ENCODE data around the gene ATP1B3.

Gene ATP1B3

DNA sequence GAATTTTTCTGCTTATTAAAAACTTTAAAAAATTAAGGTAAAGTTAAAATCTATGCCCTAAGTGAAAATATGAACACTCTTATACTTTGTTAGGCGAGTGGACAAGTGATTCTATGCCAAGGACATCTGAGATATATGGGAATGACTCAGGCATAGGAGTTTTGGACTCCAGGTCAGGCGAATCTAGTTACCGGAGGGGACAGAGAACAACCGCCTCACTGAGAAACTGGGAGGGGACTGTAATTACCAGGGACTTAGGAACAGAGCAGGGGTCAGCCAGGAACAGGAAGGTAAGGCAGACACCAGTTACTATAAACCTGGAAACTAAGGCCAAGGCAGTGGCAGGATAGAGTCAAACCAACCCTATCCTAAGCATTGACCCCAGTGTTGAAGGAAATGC, 16.8 kb upstream of the ATP1B3 start:
- TF ChIP-seq, protein P1, sequence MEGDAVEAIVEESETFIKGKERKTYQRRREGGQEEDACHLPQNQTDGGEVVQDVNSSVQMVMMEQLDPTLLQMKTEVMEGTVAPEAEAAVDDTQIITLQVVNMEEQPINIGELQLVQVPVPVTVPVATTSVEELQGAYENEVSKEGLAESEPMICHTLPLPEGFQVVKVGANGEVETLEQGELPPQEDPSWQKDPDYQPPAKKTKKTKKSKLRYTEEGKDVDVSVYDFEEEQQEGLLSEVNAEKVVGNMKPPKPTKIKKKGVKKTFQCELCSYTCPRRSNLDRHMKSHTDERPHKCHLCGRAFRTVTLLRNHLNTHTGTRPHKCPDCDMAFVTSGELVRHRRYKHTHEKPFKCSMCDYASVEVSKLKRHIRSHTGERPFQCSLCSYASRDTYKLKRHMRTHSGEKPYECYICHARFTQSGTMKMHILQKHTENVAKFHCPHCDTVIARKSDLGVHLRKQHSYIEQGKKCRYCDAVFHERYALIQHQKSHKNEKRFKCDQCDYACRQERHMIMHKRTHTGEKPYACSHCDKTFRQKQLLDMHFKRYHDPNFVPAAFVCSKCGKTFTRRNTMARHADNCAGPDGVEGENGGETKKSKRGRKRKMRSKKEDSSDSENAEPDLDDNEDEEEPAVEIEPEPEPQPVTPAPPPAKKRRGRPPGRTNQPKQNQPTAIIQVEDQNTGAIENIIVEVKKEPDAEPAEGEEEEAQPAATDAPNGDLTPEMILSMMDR (conservative IDR thresholded peaks at IDR 0.05; ENCODE audit: low read depth), result no peak
- ChIA-PET CTCF (interaction anchor here (0.6 kb wide), 1 partner anchor 121 kb away, joined by 3 read pairs; the partner anchor contains the start of gene RNF7), POLR2A (ENCODE audit: low non-redundant PET) (no interaction called here)
- DNase-seq (ENCODE audit: low spot score), result no peak
- H3K27ac ChIP-seq, result no peak overlapping the region

DNA sequence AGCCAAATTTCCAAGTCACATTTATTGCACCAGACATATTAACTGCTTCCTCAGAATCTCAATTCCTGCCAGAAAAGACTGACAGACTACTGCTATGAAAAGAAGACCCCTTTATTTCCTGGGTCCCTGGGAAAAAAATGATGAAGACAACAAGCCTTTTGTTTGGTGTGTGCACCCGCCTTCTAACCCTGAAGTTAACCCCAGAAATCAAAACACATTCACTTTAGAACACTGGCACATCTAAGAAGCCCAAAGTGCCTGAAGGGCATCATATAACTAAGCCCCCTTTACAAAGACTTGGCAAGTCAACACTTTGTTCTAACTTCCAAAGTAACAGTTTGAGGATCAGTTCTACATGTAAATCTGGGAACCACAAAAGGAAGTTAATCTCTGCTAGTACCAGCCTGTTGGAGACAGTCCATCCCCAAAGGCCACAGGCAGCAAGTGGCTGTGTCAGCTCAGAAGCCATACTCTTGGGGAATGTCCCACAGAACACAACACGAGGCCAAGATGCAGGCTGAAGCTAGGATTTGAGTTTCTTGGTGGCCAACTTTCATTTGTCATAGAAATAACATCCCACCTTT, 16.3 kb upstream of the ATP1B3 start:
- TF ChIP-seq, protein P1 (conservative IDR thresholded peaks at IDR 0.05; ENCODE audit: low read depth), result no peak
- ChIA-PET CTCF (interaction anchor here (0.6 kb wide), 1 partner anchor 122 kb away, joined by 3 read pairs; the partner anchor contains the start of gene RNF7), POLR2A (ENCODE audit: low non-redundant PET) (no interaction called here)
- H3K27ac ChIP-seq, result no peak overlapping the region
- DNase-seq (ENCODE audit: low spot score), result no peak

DNA sequence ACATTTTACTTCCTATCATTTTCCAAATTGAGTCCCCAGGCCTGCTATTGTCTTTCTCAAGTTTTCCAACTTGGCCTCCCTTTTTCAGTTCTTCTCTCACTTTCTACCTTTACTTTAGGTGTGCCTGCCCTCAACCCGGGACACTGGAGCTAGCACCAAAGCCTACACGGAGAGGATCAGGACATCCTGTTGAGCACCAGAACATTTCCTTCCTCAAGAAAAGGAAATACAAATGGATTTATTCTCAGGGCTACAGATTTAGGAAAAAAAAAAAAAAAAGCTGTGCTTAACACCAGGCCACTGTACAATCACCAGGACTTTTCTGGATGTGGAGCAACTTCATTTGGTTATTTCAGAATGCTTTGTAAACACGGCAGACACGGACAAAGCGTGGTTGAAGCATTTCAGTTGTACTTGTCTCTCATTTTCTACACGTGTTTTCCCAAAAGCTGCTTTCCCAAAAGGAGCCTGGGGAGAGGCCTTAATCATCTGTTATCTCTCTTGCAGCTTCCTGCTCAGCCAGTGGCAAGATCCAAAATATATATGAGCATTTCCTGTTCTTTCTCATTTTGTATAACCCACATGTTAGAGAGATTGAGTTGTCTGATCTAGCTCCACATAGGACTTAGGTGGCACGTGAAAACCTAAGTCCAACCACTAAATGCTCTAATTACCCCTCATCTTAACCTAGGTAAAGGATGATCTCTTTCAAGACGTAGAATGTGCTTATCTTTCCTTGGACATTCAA, 15.5 kb upstream of the ATP1B3 start:
- ChIA-PET POLR2A (ENCODE audit: low non-redundant PET) (no interaction called here), CTCF (interaction anchor here (0.6 kb wide), 1 partner anchor 133 kb away, joined by 4 read pairs; no protein-coding TSS in a partner anchor)
- DNase-seq (ENCODE audit: low spot score), result no peak
- TF ChIP-seq, protein P1 (conservative IDR thresholded peaks at IDR 0.05; ENCODE audit: low read depth), result no peak
- no peak overlapping the region for H3K27ac ChIP-seq

DNA sequence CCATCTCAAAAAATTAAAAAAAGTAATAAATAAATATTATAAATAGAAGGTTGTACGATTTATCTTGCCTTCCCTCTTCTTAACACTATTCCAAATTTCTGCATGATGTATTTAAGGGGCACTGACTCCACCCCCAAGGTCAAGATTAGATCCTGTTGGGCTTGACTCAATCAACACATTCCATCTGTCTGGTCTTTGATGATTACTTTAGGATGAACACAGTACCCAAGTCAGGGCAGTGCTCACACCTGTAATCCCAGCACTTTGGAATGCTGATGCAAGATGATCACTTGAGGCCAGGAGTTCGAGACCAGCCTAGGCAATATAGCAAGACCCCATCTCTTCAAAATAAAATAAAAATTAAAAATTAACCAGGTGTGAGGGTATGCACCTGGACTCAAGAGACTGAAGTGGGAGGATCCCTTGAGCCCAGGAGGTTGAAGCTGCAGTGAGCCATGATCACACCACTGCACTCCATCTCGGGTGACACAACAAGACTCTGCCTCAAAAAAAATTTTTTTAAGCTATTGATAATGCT, 14.1 kb upstream of the ATP1B3 start:
- H3K27ac ChIP-seq, result no peak overlapping the region
- CTCF ChIA-PET, result interaction anchor here (1.2 kb wide), 1 partner anchor 13 kb away, joined by 4 read pairs; no protein-coding TSS in a partner anchor
- no peak for DNase-seq (ENCODE audit: low spot score)
- POLR2A ChIA-PET (ENCODE audit: low non-redundant PET), result no interaction called here
- TF ChIP-seq, protein P1 (conservative IDR thresholded peaks at IDR 0.05; ENCODE audit: low read depth), result no peak

DNA sequence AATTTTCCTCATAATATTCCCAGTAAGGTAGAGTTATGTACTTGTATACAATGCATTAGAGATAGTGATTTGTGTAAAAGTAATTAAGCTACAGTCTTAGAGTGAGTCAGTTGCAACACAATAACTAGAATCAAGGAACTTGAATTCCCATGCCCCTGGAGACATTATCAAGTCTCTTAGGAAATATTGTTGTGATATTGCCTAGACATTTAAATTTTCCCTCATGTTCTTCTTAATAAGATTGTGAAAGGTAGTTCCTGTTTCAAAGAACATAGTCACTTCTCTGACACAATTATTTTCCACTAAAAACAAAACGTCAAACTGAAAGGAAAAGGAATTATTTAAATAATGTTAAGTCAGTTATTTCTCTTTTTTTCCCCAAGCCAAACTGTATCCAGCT, 13.0 kb upstream of the ATP1B3 start:
- DNase-seq (ENCODE audit: low spot score), result no peak
- ChIA-PET CTCF (interaction anchor here (1.2 kb wide), 1 partner anchor 12 kb away, joined by 4 read pairs; no protein-coding TSS in a partner anchor), POLR2A (ENCODE audit: low non-redundant PET) (no interaction called here)
- no peak overlapping the region for H3K27ac ChIP-seq
- TF ChIP-seq, protein P1 (conservative IDR thresholded peaks at IDR 0.05; ENCODE audit: low read depth), result no peak

DNA sequence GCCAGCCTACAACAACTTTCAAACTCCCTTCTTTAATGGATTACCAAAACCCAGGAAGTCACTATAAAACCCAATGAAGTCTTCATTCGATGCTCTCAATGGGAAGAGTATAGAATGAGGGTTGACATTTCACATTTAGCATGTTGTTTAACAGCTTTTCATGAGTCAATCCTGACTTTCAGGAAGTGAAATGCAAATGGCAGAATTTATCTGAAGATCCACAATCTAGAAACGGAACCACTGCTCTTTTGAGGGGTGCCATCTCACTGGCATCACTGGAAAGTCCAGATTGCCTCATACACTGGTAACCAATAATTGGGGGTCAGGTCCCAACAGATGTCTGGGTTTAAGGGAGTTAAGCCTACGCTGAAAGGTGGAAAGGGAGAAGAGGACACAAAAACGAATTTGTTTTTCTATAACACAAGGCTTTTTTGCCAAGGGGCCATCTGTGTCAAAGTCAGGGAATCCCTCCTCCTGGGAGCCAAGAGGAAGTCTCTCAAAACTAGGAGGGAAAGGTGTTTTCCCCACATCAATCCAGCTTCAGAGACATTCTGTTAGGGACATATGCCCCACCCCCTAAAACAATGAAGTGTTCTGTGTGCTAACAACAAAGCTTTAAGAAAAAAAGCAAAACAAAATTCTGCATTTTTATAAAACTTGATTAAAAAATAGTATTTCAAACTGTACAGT, 12.0 kb upstream of the ATP1B3 start:
- DNase-seq (ENCODE audit: low spot score), result no peak
- CTCF ChIA-PET, result interaction anchor here (0.6 kb wide), 1 partner anchor 477 kb away, joined by 4 read pairs; no protein-coding TSS in a partner anchor
- POLR2A ChIA-PET (ENCODE audit: low non-redundant PET), result no interaction called here
- H3K27ac ChIP-seq, result no peak overlapping the region
- TF ChIP-seq, protein P1 (conservative IDR thresholded peaks at IDR 0.05; ENCODE audit: low read depth), result no peak

Measured in RWPE1 (cell line).